ENCODE data around the gene KCNAB1. TPM values are rescaled to one million over a fixed set of nuclear protein-coding genes. Genes with fewer than 3 reads are reported as not detected.

KCNAB1 gene
- polyA plus RNA-seq, 1 donor, result 2.5 TPM

DNA sequence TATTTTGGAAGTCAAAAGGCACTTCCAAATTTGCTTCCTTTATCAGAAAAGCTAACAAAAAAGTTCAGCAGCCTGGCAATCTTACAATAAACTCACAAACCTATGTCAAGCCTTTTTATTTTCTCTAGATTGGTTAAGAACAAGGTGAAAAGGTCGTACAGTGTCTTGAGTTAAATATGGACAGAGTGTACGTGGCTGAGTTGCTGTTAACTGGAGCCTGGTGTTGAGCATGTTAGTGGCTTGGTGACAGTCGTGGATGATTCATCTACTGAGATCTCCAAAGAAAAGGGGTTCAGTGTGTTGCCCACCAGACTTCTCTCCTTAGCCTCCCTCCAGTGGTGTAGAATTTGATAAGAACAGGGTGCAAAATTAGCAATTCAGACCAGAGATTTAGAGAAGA, 344.8 kb downstream of the KCNAB1 start:
- WGBS (ENCODE audit: insufficient coverage, low lambda C conversion rate), result no CpG with 5 or more reads among the region's 3 CpGs
- Histone ChIP-seq H3K4me1 (ENCODE audit: control insufficient read depth, insufficient read depth, low read length) (no peaks in the 10 kb centered on the region), H3K27ac (ENCODE audit: low read length) (no peak overlapping the region), H3K9me3 (ENCODE audit: control insufficient read depth, low read depth, low read length) (no peaks in the 10 kb centered on the region), H3K4me3 (ENCODE audit: low read length) (no peak overlapping the region), H3K27me3 (ENCODE audit: control insufficient read depth, insufficient read depth, low read length) (no peaks in the 10 kb centered on the region), H3K36me3 (ENCODE audit: control insufficient read depth, insufficient read depth, low read length) (no peaks in the 10 kb centered on the region)
- DNase-seq, result no peak

DNA sequence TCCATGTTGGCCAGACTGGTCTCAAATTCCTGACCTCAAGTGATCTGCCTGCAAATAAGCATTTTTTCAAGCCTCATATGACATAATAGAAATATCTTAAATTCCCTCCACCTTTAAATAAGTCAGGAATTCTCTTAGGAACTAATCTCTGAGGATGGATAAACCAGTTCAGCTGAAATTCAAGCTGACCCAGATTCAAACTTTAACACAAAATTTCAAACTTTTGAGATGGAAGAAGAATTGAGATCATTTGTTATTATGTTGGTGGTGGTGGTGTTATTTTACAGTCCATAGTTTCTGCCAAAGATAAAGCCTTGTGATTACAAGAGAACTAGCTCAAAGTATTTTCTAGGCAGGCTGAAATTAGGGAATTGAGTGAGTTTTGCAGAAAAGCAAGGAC, 349.1 kb downstream of the KCNAB1 start:
- no peaks in the 10 kb centered on the region for H3K4me1 ChIP-seq (ENCODE audit: control insufficient read depth, insufficient read depth, low read length)
- no peak for DNase-seq
- no peaks in the 10 kb centered on the region for H3K9me3 ChIP-seq (ENCODE audit: control insufficient read depth, low read depth, low read length)
- H3K27me3 ChIP-seq (ENCODE audit: control insufficient read depth, insufficient read depth, low read length), result no peaks in the 10 kb centered on the region
- H3K27ac ChIP-seq (ENCODE audit: low read length), result no peak overlapping the region
- H3K4me3 ChIP-seq (ENCODE audit: low read length), result no peak overlapping the region
- no peaks in the 10 kb centered on the region for H3K36me3 ChIP-seq (ENCODE audit: control insufficient read depth, insufficient read depth, low read length)

DNA sequence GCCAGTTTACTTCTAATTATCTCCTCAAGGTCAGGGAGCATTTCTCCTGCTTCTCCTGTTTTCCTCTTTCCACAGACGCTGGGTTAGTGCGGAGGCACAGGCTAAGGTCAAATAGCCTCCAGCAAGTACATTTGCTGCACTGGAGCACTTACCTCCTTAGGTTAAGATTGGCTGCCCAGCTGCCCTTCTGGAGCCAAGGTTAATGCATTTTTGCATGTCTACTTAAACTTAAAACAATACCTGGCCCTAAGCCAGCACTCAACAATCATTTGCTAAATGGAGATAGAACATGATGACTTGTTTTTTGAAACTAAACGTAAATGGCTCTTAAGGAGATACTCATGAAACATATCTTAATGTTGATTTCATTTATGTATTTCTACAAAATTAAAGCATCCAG, 351.1 kb downstream of the KCNAB1 start:
- no peaks in the 10 kb centered on the region for H3K9me3 ChIP-seq (ENCODE audit: control insufficient read depth, low read depth, low read length)
- no peaks in the 10 kb centered on the region for H3K4me1 ChIP-seq (ENCODE audit: control insufficient read depth, insufficient read depth, low read length)
- no peak overlapping the region for H3K27ac ChIP-seq (ENCODE audit: low read length)
- H3K4me3 ChIP-seq (ENCODE audit: low read length), result no peak overlapping the region
- DNase-seq, result no peak
- WGBS (ENCODE audit: insufficient coverage, low lambda C conversion rate), result 57% methylated on average over 1 of the region's 3 CpGs
- H3K27me3 ChIP-seq (ENCODE audit: control insufficient read depth, insufficient read depth, low read length), result no peaks in the 10 kb centered on the region
- H3K36me3 ChIP-seq (ENCODE audit: control insufficient read depth, insufficient read depth, low read length), result no peaks in the 10 kb centered on the region

DNA sequence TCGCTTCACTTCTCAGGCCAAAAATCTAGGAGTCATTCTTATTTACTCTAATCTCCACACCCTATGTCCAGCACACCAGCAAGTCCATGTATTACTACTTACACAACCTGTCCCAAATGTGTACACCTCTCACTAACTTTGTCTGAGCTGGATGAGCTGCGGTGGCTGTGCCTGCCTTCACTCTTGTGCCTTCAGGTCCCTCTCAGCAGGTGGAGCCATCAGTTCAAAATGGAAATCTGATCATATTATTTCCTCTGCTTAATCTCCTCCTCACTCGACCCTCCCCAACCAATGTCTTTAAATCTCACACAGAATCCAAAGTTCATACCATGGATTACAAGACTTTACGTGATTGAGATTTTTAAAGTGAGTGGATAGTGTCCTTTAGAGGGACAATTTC, 351.8 kb downstream of the KCNAB1 start:
- no peak overlapping the region for H3K4me3 ChIP-seq (ENCODE audit: low read length)
- no peaks in the 10 kb centered on the region for H3K36me3 ChIP-seq (ENCODE audit: control insufficient read depth, insufficient read depth, low read length)
- no peaks in the 10 kb centered on the region for H3K9me3 ChIP-seq (ENCODE audit: control insufficient read depth, low read depth, low read length)
- WGBS (ENCODE audit: insufficient coverage, low lambda C conversion rate), result 100% methylated on average over 1 of the region's 4 CpGs
- H3K27ac ChIP-seq (ENCODE audit: low read length), result no peak overlapping the region
- no peaks in the 10 kb centered on the region for H3K4me1 ChIP-seq (ENCODE audit: control insufficient read depth, insufficient read depth, low read length)
- DNase-seq, result no peak
- no peaks in the 10 kb centered on the region for H3K27me3 ChIP-seq (ENCODE audit: control insufficient read depth, insufficient read depth, low read length)

DNA sequence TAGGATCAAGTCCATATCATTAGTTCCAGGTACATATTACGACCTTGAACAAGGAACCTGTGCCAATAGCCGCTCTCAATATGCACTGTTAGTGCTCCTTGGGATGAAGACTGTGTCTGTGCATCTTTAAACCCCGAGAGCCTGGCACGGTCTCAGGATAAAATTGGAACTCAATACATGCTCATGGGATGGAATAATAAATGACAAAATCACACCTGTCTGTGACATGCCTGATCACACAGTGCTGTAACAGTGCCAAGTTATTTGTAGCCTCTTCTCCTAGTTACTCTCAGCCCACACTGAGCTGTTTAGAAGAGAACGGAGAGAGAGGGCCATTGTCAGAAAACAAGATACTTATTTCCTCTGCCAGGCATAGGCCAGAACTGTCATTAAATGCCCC, 352.3 kb downstream of the KCNAB1 start:
- H3K4me1 ChIP-seq (ENCODE audit: control insufficient read depth, insufficient read depth, low read length), result no peaks in the 10 kb centered on the region
- no peak overlapping the region for H3K4me3 ChIP-seq (ENCODE audit: low read length)
- H3K27ac ChIP-seq (ENCODE audit: low read length), result no peak overlapping the region
- DNase-seq, result no peak
- H3K27me3 ChIP-seq (ENCODE audit: control insufficient read depth, insufficient read depth, low read length), result no peaks in the 10 kb centered on the region
- no peaks in the 10 kb centered on the region for H3K36me3 ChIP-seq (ENCODE audit: control insufficient read depth, insufficient read depth, low read length)
- 100% methylated on average over 2 of the region's 5 CpGs for WGBS (ENCODE audit: insufficient coverage, low lambda C conversion rate)
- H3K9me3 ChIP-seq (ENCODE audit: control insufficient read depth, low read depth, low read length), result no peaks in the 10 kb centered on the region

DNA sequence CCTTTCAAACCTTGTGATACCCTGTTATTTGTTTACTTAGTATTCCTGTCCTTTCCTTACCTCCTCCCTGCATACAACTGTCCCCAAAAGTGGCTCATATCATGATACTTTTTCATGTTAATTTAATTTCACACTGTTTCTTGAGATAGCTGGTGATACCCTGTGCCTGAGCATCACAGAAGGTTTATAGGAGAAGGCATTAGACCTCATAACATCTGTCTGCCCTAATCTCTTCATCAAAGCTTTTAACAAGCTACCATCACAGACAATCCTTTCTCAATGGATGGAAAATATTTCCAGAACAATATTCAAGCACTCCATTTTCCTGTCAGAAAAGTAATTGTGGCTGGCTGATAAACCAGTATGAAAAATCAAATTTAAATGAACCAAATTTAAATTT, 353.0 kb downstream of the KCNAB1 start:
- Histone ChIP-seq H3K4me1 (ENCODE audit: control insufficient read depth, insufficient read depth, low read length) (no peaks in the 10 kb centered on the region), H3K36me3 (ENCODE audit: control insufficient read depth, insufficient read depth, low read length) (no peaks in the 10 kb centered on the region), H3K27ac (ENCODE audit: low read length) (no peak overlapping the region), H3K27me3 (ENCODE audit: control insufficient read depth, insufficient read depth, low read length) (no peaks in the 10 kb centered on the region), H3K4me3 (ENCODE audit: low read length) (no peak overlapping the region), H3K9me3 (ENCODE audit: control insufficient read depth, low read depth, low read length) (no peaks in the 10 kb centered on the region)
- DNase-seq, result no peak

DNA sequence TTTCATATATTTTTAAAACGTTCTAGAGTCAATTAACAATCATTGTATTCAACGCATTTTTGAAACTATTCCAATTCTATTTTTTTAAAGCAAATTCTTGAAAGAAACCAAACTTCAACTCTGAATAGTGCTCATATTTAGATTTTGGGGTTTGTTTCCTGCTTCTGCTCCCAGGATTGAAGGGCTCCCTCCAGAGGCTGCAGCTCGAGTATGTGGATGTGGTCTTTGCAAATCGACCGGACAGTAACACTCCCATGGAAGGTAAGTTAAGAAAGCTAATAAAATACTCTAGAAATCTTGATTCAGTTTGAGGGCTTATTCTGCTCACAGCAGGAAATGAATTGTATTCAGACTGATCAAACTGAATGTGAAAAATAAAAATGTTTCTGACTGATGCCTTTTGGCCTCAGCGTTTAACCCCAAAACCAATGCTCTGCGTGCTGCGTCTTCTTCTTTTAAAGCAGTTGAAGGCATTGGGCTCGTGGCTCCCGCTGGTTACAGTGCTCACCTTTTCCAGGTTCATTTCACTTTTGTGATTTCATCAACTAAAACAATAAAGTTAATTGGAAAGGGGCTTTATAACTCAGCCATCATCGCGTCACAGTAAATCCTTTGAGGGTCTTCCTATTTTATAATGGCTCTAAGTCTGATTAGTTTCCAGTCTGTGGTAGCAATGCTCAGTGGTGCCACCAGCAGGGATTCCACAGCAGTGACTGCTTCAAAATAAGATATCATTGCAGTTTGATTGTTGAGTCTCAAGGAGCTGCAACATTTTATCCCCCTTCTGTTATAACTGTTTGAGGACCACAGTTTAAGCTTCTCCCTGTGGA, 354.4 kb downstream of the KCNAB1 start:
- no peak overlapping the region for H3K27ac ChIP-seq (ENCODE audit: low read length)
- no peaks in the 10 kb centered on the region for H3K27me3 ChIP-seq (ENCODE audit: control insufficient read depth, insufficient read depth, low read length)
- no peaks in the 10 kb centered on the region for H3K4me1 ChIP-seq (ENCODE audit: control insufficient read depth, insufficient read depth, low read length)
- H3K4me3 ChIP-seq (ENCODE audit: low read length), result no peak overlapping the region
- WGBS (ENCODE audit: insufficient coverage, low lambda C conversion rate), result 57% methylated on average over 2 of the region's 12 CpGs
- DNase-seq, result no peak
- no peaks in the 10 kb centered on the region for H3K36me3 ChIP-seq (ENCODE audit: control insufficient read depth, insufficient read depth, low read length)
- no peaks in the 10 kb centered on the region for H3K9me3 ChIP-seq (ENCODE audit: control insufficient read depth, low read depth, low read length)

DNA sequence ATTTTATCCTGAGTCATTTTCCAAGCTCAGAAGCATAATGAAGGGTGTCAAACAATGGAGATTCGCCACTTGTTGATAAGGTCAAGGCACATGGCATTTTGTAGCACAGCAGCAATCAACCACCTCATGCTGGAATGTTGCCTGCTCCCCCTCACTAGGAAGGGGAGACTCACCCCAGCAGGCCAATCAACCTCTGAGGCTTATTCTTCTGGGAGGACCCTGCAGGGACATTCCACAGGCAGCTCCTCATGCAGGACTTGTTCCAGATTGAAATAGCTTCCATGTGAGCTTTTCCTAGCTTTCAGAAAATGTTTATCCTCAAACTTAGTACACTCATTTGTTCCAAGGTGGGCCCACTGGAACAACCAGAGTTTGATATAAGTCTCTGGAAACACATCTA, 356.9 kb downstream of the KCNAB1 start:
- WGBS (ENCODE audit: insufficient coverage, low lambda C conversion rate), result no CpG with 5 or more reads among the region's 1 CpG
- no peak overlapping the region for H3K27ac ChIP-seq (ENCODE audit: low read length)
- H3K4me1 ChIP-seq (ENCODE audit: control insufficient read depth, insufficient read depth, low read length), result no peaks in the 10 kb centered on the region
- H3K9me3 ChIP-seq (ENCODE audit: control insufficient read depth, low read depth, low read length), result no peaks in the 10 kb centered on the region
- no peaks in the 10 kb centered on the region for H3K27me3 ChIP-seq (ENCODE audit: control insufficient read depth, insufficient read depth, low read length)
- H3K4me3 ChIP-seq (ENCODE audit: low read length), result no peak overlapping the region
- H3K36me3 ChIP-seq (ENCODE audit: control insufficient read depth, insufficient read depth, low read length), result no peaks in the 10 kb centered on the region
- DNase-seq, result peak in 1 of 2 donors; percentile 5

DNA sequence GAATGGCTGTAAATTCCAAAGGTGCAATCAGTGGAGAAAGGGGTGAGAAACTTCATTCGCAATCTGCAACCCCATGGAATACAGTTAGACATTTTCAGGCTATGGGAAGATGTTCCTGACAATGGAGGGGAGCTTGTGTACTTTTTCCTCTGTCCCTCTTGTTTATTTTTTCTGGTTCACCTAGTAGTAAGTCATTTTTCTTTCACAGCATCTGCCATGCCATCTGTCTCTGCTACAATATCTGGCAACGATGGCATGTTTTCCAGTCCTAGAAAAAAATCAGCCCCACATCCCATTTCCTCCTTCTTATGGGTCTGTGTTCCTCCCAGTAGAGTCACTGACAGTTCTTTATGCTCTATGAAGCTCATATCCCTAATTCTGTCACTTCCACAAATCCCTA, 358.5 kb downstream of the KCNAB1 start:
- Histone ChIP-seq H3K27ac (ENCODE audit: low read length) (no peak overlapping the region), H3K4me1 (ENCODE audit: control insufficient read depth, insufficient read depth, low read length) (peaks cover 3% of the 10 kb centered on the region), H3K9me3 (ENCODE audit: control insufficient read depth, low read depth, low read length) (no peaks in the 10 kb centered on the region), H3K27me3 (ENCODE audit: control insufficient read depth, insufficient read depth, low read length) (no peaks in the 10 kb centered on the region), H3K4me3 (ENCODE audit: low read length) (no peak overlapping the region), H3K36me3 (ENCODE audit: control insufficient read depth, insufficient read depth, low read length) (no peaks in the 10 kb centered on the region)
- WGBS (ENCODE audit: insufficient coverage, low lambda C conversion rate), result no CpG with 5 or more reads among the region's 2 CpGs
- no peak for DNase-seq

DNA sequence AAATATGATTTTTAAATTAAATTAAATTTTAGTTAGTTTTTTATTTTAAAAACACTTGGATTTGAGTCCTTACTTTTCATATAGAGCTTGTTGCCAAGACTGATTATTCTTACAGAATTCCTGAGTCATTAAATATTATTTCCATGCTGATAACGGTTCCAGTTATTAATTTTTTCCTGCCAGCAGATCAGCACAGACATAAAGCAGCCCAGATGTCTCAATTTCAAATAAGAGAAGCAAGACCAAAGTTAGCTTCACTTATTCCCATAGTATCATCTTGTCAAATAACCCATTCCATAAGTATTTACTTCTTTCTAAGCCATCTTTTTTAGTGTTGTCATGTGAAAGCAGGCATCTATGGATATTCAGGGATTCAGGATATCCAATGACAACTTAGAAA, 359.2 kb downstream of the KCNAB1 start:
- 67% methylated on average over 1 of the region's 1 CpG for WGBS (ENCODE audit: insufficient coverage, low lambda C conversion rate)
- no peaks in the 10 kb centered on the region for H3K36me3 ChIP-seq (ENCODE audit: control insufficient read depth, insufficient read depth, low read length)
- H3K4me1 ChIP-seq (ENCODE audit: control insufficient read depth, insufficient read depth, low read length), result peaks cover 3% of the 10 kb centered on the region
- H3K4me3 ChIP-seq (ENCODE audit: low read length), result no peak overlapping the region
- no peaks in the 10 kb centered on the region for H3K9me3 ChIP-seq (ENCODE audit: control insufficient read depth, low read depth, low read length)
- no peak for DNase-seq
- H3K27ac ChIP-seq (ENCODE audit: low read length), result no peak overlapping the region
- H3K27me3 ChIP-seq (ENCODE audit: control insufficient read depth, insufficient read depth, low read length), result no peaks in the 10 kb centered on the region

DNA sequence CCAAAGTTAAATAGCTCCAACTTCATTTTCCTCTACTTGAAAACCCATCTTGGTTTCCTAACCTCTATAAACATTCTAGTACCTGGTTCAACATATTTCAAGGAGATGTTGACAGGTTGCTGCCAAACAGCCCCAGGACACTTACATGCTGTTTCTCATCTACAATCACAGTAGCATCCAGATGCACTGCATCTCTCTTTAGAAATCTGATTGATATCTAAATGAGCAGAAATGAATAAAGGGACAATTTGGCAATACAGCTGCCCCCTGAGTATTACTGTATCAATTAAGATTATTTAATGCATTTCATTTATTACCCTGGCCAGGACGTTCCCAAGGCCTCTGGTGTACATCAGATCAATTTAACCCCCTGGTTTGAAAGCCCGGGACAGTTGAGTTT, 360.6 kb downstream of the KCNAB1 start:
- no peaks in the 10 kb centered on the region for H3K27me3 ChIP-seq (ENCODE audit: control insufficient read depth, insufficient read depth, low read length)
- no peaks in the 10 kb centered on the region for H3K9me3 ChIP-seq (ENCODE audit: control insufficient read depth, low read depth, low read length)
- H3K36me3 ChIP-seq (ENCODE audit: control insufficient read depth, insufficient read depth, low read length), result no peaks in the 10 kb centered on the region
- DNase-seq, result no peak
- 80% methylated on average over 1 of the region's 2 CpGs for WGBS (ENCODE audit: insufficient coverage, low lambda C conversion rate)
- H3K4me1 ChIP-seq (ENCODE audit: control insufficient read depth, insufficient read depth, low read length), result peaks cover 3% of the 10 kb centered on the region
- no peak overlapping the region for H3K4me3 ChIP-seq (ENCODE audit: low read length)
- no peak overlapping the region for H3K27ac ChIP-seq (ENCODE audit: low read length)

Measured in large intestine (tissue), 3 donors.